Activated CD8-positive, alpha-beta T cell treated with anti-CD3 and anti-CD28 coated beads for 36 hours (primary cell): ENCODE measurements around the gene WFDC11. TPM values are rescaled to one million over a fixed set of nuclear protein-coding genes. Genes with fewer than 3 reads are reported as not detected.
"Not testable (repeated sequence)": the region's sequence is repeated elsewhere in the genome, so short reads cannot be mapped to it uniquely, and the experiment has no call there.

Source experiments
- ATAC-seq: fragments of 200-7000 bp; cut with Tn5 transposase; one replicate; pipeline ENCODE4 v1.10.0; 2021; ENCODE audit warnings: mild to moderate bottlenecking, moderate library complexity
- CTCF ChIA-PET: fragments of 350-600 bp; sonication (Branson Sonifier 250); formaldehyde crosslinking; loops from one replicate; lab custom pipeline; 2021; ENCODE audit warnings: antibody characterized with exemption; lab: Charles Lee
- POLR2A ChIA-PET: fragments of 350-600 bp; sonication (Branson Sonifier 250); formaldehyde crosslinking; loops from one replicate; lab custom pipeline; 2021; ENCODE audit warnings: antibody characterized with exemption; lab: Charles Lee
- DNase-seq: peaks from one replicate; pipeline ENCODE4 v3.0.0-alpha.2; 2020
- H3K27ac Mint-ChIP-seq: one replicate; pipeline ENCODE4 v1.8.0; 2021; ENCODE audit warnings: mild to moderate bottlenecking, mixed read lengths
- H3K27me3 Mint-ChIP-seq: one replicate; pipeline ENCODE4 v1.8.0; 2021; ENCODE audit warnings: mixed read lengths
- H3K36me3 Mint-ChIP-seq: one replicate; pipeline ENCODE4 v1.8.0; 2021; ENCODE audit warnings: low read depth, mixed read lengths
- H3K4me1 Mint-ChIP-seq: one replicate; pipeline ENCODE4 v1.8.0; 2021; ENCODE audit warnings: low read depth, mixed read lengths
- H3K4me3 Mint-ChIP-seq: one replicate; pipeline ENCODE4 v1.8.0; 2021; ENCODE audit warnings: mild to moderate bottlenecking, moderate library complexity, mixed read lengths
- H3K9me3 Mint-ChIP-seq: one replicate; pipeline ENCODE4 v1.8.0; 2021; ENCODE audit warnings: mixed read lengths
- intact Hi-C: fragments of 100-400 bp; cut with micrococcal nuclease; formaldehyde crosslinking; loops from one replicate; pipeline ENCODE4 v1.10.0; 2022
- total RNA-seq, 2 experiments: library from RNA; stranded (reverse); gene quantifications; one replicate each; pipeline ENCODE4 v1.2.3, GENCODE V29; 2021
- TF ChIP-seq, protein P1 (sequence below): fragments of 200-600 bp; IDR thresholded peaks from one replicate; pipeline ENCODE4 v1.8.0; 2022; ENCODE audit warnings: antibody characterized with exemption, mild to moderate bottlenecking

Gene WFDC11
- not detected for total RNA-seq

DNA sequence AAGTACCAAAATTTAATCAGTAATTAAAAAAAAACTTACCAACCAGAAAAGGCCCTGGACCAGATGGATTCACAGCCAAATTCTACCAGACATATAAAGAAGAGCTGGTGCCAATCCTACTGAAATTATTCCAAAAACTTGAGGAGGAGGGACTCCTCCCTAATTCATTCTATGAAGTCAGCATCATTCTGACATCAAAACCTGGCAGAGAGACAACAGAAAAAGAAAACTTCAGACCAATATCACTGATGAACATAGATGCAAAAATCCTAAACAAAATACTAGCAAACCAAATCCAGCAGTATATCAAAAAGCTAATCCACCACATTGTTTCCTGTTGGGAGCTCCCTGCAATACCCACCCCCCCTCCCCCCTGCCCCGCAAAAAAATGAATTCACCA, at the start of gene WFDC11:
Gene WFDC11, minus strand, starts transcription at position 101 of the 400 bp plus-strand sequence. CDS start 19,639 bp downstream, outside the sequence.
- POLR2A ChIA-PET = no interaction called here
- no peaks in the 10 kb centered on the region for H3K36me3 Mint-ChIP-seq
- H3K27me3 Mint-ChIP-seq = peaks cover 20% of the 10 kb centered on the region
- intact Hi-C loops = no loop called here
- TF ChIP-seq, protein P1, sequence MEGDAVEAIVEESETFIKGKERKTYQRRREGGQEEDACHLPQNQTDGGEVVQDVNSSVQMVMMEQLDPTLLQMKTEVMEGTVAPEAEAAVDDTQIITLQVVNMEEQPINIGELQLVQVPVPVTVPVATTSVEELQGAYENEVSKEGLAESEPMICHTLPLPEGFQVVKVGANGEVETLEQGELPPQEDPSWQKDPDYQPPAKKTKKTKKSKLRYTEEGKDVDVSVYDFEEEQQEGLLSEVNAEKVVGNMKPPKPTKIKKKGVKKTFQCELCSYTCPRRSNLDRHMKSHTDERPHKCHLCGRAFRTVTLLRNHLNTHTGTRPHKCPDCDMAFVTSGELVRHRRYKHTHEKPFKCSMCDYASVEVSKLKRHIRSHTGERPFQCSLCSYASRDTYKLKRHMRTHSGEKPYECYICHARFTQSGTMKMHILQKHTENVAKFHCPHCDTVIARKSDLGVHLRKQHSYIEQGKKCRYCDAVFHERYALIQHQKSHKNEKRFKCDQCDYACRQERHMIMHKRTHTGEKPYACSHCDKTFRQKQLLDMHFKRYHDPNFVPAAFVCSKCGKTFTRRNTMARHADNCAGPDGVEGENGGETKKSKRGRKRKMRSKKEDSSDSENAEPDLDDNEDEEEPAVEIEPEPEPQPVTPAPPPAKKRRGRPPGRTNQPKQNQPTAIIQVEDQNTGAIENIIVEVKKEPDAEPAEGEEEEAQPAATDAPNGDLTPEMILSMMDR = no peak
- no peak within 1 kb of the TSS for H3K27ac Mint-ChIP-seq
- CTCF ChIA-PET = no interaction called here
- H3K4me3 Mint-ChIP-seq = no peak within 1 kb of the TSS
- DNase-seq (no peak), ATAC-seq (no peak)
- no peaks in the 10 kb centered on the region for H3K4me1 Mint-ChIP-seq
- no peaks in the 10 kb centered on the region for H3K9me3 Mint-ChIP-seq

- intact Hi-C loops, H3K4me1 Mint-ChIP-seq: not testable (repeated sequence)
Measured at GRCh38 chr20:45716141-45716688, 46.2 kb upstream of the WFDC11 start.

DNA sequence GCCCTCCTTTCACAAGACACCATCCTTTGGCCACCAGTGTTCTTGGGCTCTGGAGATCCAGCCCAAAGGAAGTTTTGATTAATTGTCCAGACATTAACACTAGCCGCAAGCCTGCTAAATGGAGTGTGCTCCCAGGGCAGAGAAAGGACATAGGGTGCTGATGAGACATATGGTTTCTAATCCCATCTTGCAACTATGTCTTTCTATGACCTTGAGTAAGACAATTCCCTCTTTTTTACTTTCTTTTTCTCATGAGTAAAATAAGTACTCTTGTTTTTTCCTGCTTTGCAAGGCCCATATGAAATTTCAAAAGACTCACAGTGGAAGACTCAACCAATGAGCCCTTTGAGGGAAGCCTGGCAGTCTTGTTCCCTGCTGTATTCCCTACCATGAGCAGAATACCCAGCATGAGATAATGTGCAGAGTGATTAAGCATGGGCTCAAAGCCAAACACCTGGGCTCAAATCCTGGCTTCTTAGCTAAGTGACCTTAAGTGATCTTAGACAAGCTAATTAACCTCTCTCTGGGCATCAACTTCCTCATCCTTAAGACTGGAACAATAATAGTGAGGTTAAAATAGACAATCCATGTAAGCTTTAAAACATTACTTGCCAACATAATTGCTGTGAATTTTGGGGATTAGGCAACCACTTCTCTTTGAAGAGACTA, 35.1 kb upstream of the WFDC11 start, which contains the start of gene WFDC10B:
Gene WFDC10B, minus strand, starts transcription at position 51 of the 669 bp plus-strand sequence. CDS start 19,027 bp downstream, outside the sequence.
- DNase-seq = no peak
- Mint-ChIP-seq H3K9me3 (no peaks in the 10 kb centered on the region), H3K4me3 (no peak within 1 kb of the TSS), H3K4me1 (no peaks in the 10 kb centered on the region), H3K27me3 (peaks cover 21% of the 10 kb centered on the region), H3K27ac (no peak within 1 kb of the TSS), H3K36me3 (no peaks in the 10 kb centered on the region)
- no peak for ATAC-seq
- ChIA-PET POLR2A (no interaction called here), CTCF (interaction anchor here (0.8 kb wide), 1 partner anchor 66 kb away, joined by 7 read pairs; no protein-coding TSS in a partner anchor)
- intact Hi-C loops = no loop called here
- TF ChIP-seq, protein P1 = no peak

More at GRCh38 chr20:45716141-45716688, 46.2 kb upstream of the WFDC11 start:
- ATAC-seq, H3K27ac Mint-ChIP-seq, H3K36me3 Mint-ChIP-seq, DNase-seq, H3K4me3 Mint-ChIP-seq, H3K9me3 Mint-ChIP-seq, POLR2A ChIA-PET: not testable (repeated sequence)
- CTCF ChIA-PET = interaction anchor here (1.5 kb wide), 1 partner anchor 55 kb away, joined by 6 read pairs; no protein-coding TSS in a partner anchor
- H3K27me3 Mint-ChIP-seq = peaks cover 18% of the 10 kb centered on the region

GRCh38 chr20:45701873-45702272, 31.8 kb upstream of the WFDC11 start, which contains the start of gene WFDC13:
TSS of gene WFDC13 (plus strand) at chr20:45702038. CDS start at chr20:45702124, 86 bp downstream.
- ChIA-PET POLR2A (no interaction called here), CTCF (no interaction called here)
- TF ChIP-seq, protein P1 = no peak
- DNase-seq (no peak), ATAC-seq (no peak)
- Mint-ChIP-seq H3K9me3 (no peaks in the 10 kb centered on the region), H3K4me3 (no peak within 1 kb of the TSS), H3K4me1 (no peaks in the 10 kb centered on the region), H3K36me3 (no peaks in the 10 kb centered on the region), H3K27ac (no peak within 1 kb of the TSS), H3K27me3 (peaks cover 19% of the 10 kb centered on the region)
- intact Hi-C loops = no loop called here

- no peaks in the 10 kb centered on the region for H3K9me3 Mint-ChIP-seq
- no peak for ATAC-seq
- H3K27ac Mint-ChIP-seq = no peak overlapping the region
- ChIA-PET POLR2A (no interaction called here), CTCF (no interaction called here)
- no peaks in the 10 kb centered on the region for H3K4me1 Mint-ChIP-seq
- TF ChIP-seq, protein P1 = no peak
- H3K36me3 Mint-ChIP-seq = no peaks in the 10 kb centered on the region
- intact Hi-C loops = no loop called here
- DNase-seq = no peak
- H3K27me3 Mint-ChIP-seq = peaks cover 18% of the 10 kb centered on the region
- H3K4me3 Mint-ChIP-seq = no peak overlapping the region
Measured at GRCh38 chr20:45701104-45701503, 31.1 kb upstream of the WFDC11 start.
